ENCODE results near the gene FCN2. TPM values are rescaled to one million over a fixed set of nuclear protein-coding genes. Genes with fewer than 3 reads are reported as not detected.
A peak's percentile ranks its signal among the peaks of the same experiment; 100 is the strongest.
"Not testable (repeated sequence)": the region's sequence is repeated elsewhere in the genome, so short reads cannot be mapped to it uniquely, and the experiment has no call there.

FCN2 gene
- total RNA-seq, 1 experiment from 2014 or later, result not detected

- Histone ChIP-seq H3K36me3 (no peaks in the 10 kb centered on the region), H3K9me3 (replicated peaks) (0 out of 2 replicates have a peak, but pooled peaks cover 3% of the 10 kb centered on the region), H3K4me1 (no peaks in the 10 kb centered on the region), H3K27me3 (peaks cover 13% of the 10 kb centered on the region), H3K4me3 (no peak overlapping the region), H3K27ac (no peak overlapping the region)
- no peak for DNase-seq
Measured at GRCh38 chr9:134855900-134856377, 24.7 kb upstream of the FCN2 start.

DNA sequence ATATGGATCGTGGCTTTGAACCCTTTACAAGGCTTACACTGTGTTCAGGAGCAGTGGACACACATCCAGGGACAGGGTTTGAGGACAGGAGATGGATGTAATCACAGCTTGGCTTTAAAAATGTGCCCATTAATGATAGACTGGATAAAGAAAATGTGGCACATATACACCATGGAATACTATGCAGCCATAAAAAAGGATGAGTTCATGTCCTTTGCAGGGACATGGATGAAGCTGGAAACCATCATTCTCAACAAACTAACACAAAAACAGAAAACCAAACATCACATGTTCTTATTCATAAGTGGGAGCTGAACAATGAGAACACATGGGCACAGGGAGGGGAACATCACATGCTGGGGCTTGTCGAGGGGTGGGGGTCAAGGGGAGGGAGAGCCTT lies 23.2 kb upstream of the FCN2 start:
- not testable (repeated sequence) for H3K36me3 ChIP-seq; H3K4me3 ChIP-seq; H3K27ac ChIP-seq; DNase-seq; H3K4me1 ChIP-seq; H3K9me3 ChIP-seq (replicated peaks)
- peaks cover 13% of the 10 kb centered on the region for H3K27me3 ChIP-seq

DNA sequence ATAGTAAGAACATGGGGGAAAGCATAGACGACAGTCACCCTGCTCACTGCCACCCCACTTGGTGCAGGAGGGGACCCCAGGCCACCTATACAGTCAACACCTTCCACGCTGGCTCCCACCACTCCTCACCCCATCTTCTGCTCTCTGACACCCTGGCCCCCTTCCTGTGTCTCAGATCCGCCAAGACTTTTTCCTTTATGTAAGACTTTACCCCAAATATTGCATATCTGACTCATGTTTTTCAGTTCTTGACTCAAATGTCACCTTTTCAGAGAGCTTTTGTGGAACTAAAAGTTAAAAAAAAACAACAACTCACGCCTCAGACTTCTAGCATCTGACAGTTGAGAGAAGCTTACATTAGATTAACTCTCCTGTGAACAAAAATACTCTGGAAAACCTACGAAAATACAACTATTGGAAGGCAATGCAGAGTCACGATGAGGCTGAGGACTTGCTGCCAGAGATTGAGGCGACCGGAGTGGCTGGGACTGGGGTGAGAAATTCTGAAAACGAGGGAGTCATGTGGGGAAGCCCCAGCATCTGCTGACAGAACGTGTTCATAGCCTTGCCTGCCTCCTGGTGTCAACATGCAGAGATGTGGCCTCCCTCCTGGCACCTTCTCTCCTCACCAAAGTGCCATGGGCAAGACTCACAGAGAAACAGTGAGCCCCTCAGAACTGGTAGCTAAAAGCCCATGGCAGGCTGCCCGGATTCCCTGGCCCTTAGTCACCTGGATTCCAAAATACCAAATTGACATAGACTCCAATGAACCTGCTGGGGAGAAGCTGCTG lies 22.4 kb upstream of the FCN2 start:
- Histone ChIP-seq H3K4me1 (no peaks in the 10 kb centered on the region), H3K4me3 (no peak overlapping the region)
- DNase-seq, result no peak

DNA sequence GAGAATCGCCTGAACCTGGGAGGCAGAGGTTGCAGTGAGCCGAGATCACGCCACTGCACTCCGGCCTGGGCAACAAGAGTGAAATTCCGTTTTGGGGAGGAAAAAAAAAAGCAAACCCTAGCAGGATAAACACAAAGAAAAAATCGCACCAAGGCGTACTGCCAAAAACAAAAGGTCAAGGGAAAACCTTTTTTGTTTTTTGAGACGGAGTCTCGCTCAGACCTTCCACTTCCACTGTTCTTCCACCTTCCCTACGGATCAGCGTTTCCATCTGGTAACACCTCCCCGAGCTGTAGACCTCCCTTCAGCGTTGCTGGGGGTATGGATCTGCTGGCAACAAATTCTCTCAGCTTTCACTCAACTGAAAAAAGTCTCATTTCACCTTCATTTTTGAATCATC lies 20.1 kb upstream of the FCN2 start:
- peaks cover 13% of the 10 kb centered on the region for H3K27me3 ChIP-seq
- H3K9me3 ChIP-seq (replicated peaks), result 0 out of 2 replicates have a peak, but pooled peaks cover 3% of the 10 kb centered on the region
- no peak overlapping the region for H3K27ac ChIP-seq
- no peaks in the 10 kb centered on the region for H3K4me1 ChIP-seq
- no peaks in the 10 kb centered on the region for H3K36me3 ChIP-seq
- H3K4me3 ChIP-seq, result no peak overlapping the region
- DNase-seq, result no peak

More for the DNA sequence above, 22.4 kb upstream of the FCN2 start:
- Histone ChIP-seq H3K27ac (no peak overlapping the region), H3K36me3 (no peaks in the 10 kb centered on the region), H3K9me3 (replicated peaks) (0 out of 2 replicates have a peak, but pooled peaks cover 3% of the 10 kb centered on the region), H3K27me3 (peaks cover 17% of the 10 kb centered on the region)

GRCh38 chr9:134861595-134862334 lies 18.8 kb upstream of the FCN2 start:
- Histone ChIP-seq H3K4me3 (no peak overlapping the region), H3K36me3 (no peaks in the 10 kb centered on the region), H3K9me3 (replicated peaks) (0 out of 2 replicates have a peak, but pooled peaks cover 3% of the 10 kb centered on the region), H3K27me3 (peaks cover 8% of the 10 kb centered on the region), H3K4me1 (no peaks in the 10 kb centered on the region), H3K27ac (no peak overlapping the region)
- DNase-seq, result peak in 1 of 2 experiments; percentile 1

- DNase-seq, result no peak
- H3K4me3 ChIP-seq, result no peak overlapping the region
- H3K27me3 ChIP-seq, result peaks cover 8% of the 10 kb centered on the region
- 0 out of 2 replicates have a peak, but pooled peaks cover 3% of the 10 kb centered on the region for H3K9me3 ChIP-seq (replicated peaks)
- H3K4me1 ChIP-seq, result no peaks in the 10 kb centered on the region
- H3K36me3 ChIP-seq, result no peaks in the 10 kb centered on the region
- H3K27ac ChIP-seq, result no peak overlapping the region
Measured at GRCh38 chr9:134863306-134863902, 17.2 kb upstream of the FCN2 start.

GRCh38 chr9:134863941-134864820 lies 16.4 kb upstream of the FCN2 start:
- DNase-seq, result peak; percentile 26 to 31

GRCh38 chr9:134864821-134865190 lies 15.8 kb upstream of the FCN2 start:
- no peak for DNase-seq
- Histone ChIP-seq H3K36me3 (no peaks in the 10 kb centered on the region), H3K9me3 (replicated peaks) (no peaks in the 10 kb centered on the region)

More at GRCh38 chr9:134863941-134864820, 16.4 kb upstream of the FCN2 start:
- peaks cover 8% of the 10 kb centered on the region for H3K27me3 ChIP-seq
- H3K9me3 ChIP-seq (replicated peaks), result no peaks in the 10 kb centered on the region
- no peak overlapping the region for H3K27ac ChIP-seq
- H3K36me3 ChIP-seq, result no peaks in the 10 kb centered on the region
- H3K4me3 ChIP-seq, result no peak overlapping the region
- H3K4me1 ChIP-seq, result peaks cover 6% of the 10 kb centered on the region

GRCh38 chr9:134867917-134868750 lies 12.5 kb upstream of the FCN2 start:
- Histone ChIP-seq H3K27me3 (peaks cover 4% of the 10 kb centered on the region; the same call in 1 of the 2 replicates), H3K27ac (no peak overlapping the region), H3K4me3 (no peak overlapping the region), H3K9me3 (replicated peaks) (no peaks in the 10 kb centered on the region), H3K4me1 (peaks cover 13% of the 10 kb centered on the region), H3K36me3 (no peaks in the 10 kb centered on the region)
- no peak for DNase-seq

More at GRCh38 chr9:134864821-134865190, 15.8 kb upstream of the FCN2 start:
- no peak overlapping the region for H3K4me3 ChIP-seq
- peaks cover 10% of the 10 kb centered on the region for H3K4me1 ChIP-seq
- no peak overlapping the region for H3K27ac ChIP-seq
- peaks cover 8% of the 10 kb centered on the region for H3K27me3 ChIP-seq

DNA sequence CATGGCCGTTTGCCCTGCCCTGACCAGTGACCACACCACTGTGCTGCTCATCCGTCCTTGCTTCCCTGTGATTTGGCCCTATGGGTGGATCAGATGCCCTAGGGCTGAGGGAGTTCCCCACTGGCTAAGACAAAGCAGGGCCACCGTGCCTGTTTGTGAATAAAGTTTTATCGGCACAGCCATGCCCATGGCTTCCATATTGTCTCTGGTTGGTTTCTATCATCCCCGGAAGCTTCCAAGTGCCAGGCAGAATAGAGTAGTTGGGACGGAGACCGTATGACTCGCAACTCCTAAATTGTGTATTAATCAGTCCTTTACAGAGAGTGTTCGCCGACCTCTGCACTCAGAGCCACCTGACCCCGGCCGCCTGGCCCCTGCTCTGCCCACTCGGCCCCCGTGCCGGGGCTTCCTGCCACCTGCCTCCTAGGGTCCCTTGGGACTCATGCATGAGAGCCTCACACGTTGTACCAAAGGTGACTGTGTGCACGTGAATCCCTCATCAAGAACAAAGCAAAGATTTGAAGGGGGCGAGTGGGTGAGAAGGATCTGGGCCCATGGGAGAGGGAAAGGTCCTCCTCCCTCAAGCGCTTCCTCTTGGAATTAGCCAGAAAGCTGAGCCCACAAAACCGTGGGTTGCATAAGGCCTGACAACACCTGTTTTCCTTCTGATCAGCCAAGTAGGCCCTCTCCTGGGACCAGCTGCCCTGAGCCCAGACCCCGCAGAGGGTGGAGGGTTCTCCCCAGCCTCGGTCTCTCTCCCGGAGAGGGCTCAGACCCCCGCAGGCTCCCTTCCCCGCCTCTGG lies 11.7 kb upstream of the FCN2 start:
- peaks cover 4% of the 10 kb centered on the region; the same call in 1 of the 2 replicates for H3K27me3 ChIP-seq
- no peak overlapping the region for H3K27ac ChIP-seq
- no peaks in the 10 kb centered on the region for H3K9me3 ChIP-seq (replicated peaks)
- H3K4me3 ChIP-seq, result no peak overlapping the region
- H3K36me3 ChIP-seq, result no peaks in the 10 kb centered on the region
- DNase-seq, result peak; percentile 13 to 48
- H3K4me1 ChIP-seq, result peaks cover 13% of the 10 kb centered on the region

- Histone ChIP-seq H3K4me1 (peaks cover 13% of the 10 kb centered on the region), H3K27me3 (no peaks in the 10 kb centered on the region), H3K36me3 (no peaks in the 10 kb centered on the region), H3K9me3 (replicated peaks) (no peaks in the 10 kb centered on the region), H3K4me3 (no peak overlapping the region), H3K27ac (no peak overlapping the region)
- DNase-seq, result peak in 1 of 2 experiments; percentile 1
Measured at GRCh38 chr9:134869554-134870300, 10.9 kb upstream of the FCN2 start.

- DNase-seq, result peak in 1 of 2 experiments; percentile 0
- no peak overlapping the region for H3K4me3 ChIP-seq
- H3K9me3 ChIP-seq (replicated peaks), result no peaks in the 10 kb centered on the region
- H3K27ac ChIP-seq, result no peak overlapping the region
- peaks cover 13% of the 10 kb centered on the region for H3K4me1 ChIP-seq
- no peaks in the 10 kb centered on the region for H3K36me3 ChIP-seq
- H3K27me3 ChIP-seq, result no peaks in the 10 kb centered on the region
Measured at GRCh38 chr9:134870301-134870694, 10.3 kb upstream of the FCN2 start.

All from SJCRH30 (cell line).